Activated naive CD8-positive, alpha-beta T cell (primary cell): Measurements from ENCODE around the gene GRIK4.
"Not testable (repeated sequence)": the region's sequence is repeated elsewhere in the genome, so short reads cannot be mapped to it uniquely, and the experiment has no call there.

ENCODE experiments used
- H3K27ac Mint-ChIP-seq: one replicate; pipeline ENCODE4 v1.8.0; 2021; ENCODE audit warnings: mixed read lengths
- H3K27me3 Mint-ChIP-seq: one replicate; pipeline ENCODE4 v1.8.0; 2021; ENCODE audit warnings: mixed read lengths
- H3K36me3 Mint-ChIP-seq: one replicate; pipeline ENCODE4 v1.8.0; 2021; ENCODE audit warnings: mixed read lengths
- H3K4me1 Mint-ChIP-seq: one replicate; pipeline ENCODE4 v1.8.0; 2021; ENCODE audit warnings: low read depth, mixed read lengths
- H3K4me3 Mint-ChIP-seq: one replicate; pipeline ENCODE4 v1.8.0; 2021; ENCODE audit warnings: mild to moderate bottlenecking, mixed read lengths
- H3K9me3 Mint-ChIP-seq: one replicate; pipeline ENCODE4 v1.8.0; 2021; ENCODE audit warnings: low read depth, mixed read lengths

The GRIK4 gene

GRCh38 chr11:120578596-120579154, 67.1 kb downstream of the GRIK4 start:
- Mint-ChIP-seq H3K36me3 (no peaks in the 10 kb centered on the region), H3K4me1 (no peaks in the 10 kb centered on the region), H3K4me3 (no peak overlapping the region), H3K27me3 (peaks cover 5% of the 10 kb centered on the region), H3K27ac (no peak overlapping the region), H3K9me3 (peaks cover 6% of the 10 kb centered on the region)

GRCh38 chr11:120579611-120580031, 68.1 kb downstream of the GRIK4 start:
- no peaks in the 10 kb centered on the region for H3K4me1 Mint-ChIP-seq
- peaks cover 9% of the 10 kb centered on the region for H3K27me3 Mint-ChIP-seq
- H3K9me3 Mint-ChIP-seq = peaks cover 6% of the 10 kb centered on the region
- H3K4me3 Mint-ChIP-seq = no peak overlapping the region
- no peak overlapping the region for H3K27ac Mint-ChIP-seq
- H3K36me3 Mint-ChIP-seq = no peaks in the 10 kb centered on the region

- Mint-ChIP-seq H3K27ac (no peak overlapping the region), H3K4me1 (no peaks in the 10 kb centered on the region), H3K36me3 (no peaks in the 10 kb centered on the region), H3K27me3 (peaks cover 9% of the 10 kb centered on the region), H3K4me3 (no peak overlapping the region), H3K9me3 (peaks cover 6% of the 10 kb centered on the region)
Observed at GRCh38 chr11:120581313-120581712, 69.8 kb downstream of the GRIK4 start.

- H3K4me3 Mint-ChIP-seq, H3K9me3 Mint-ChIP-seq, H3K36me3 Mint-ChIP-seq, H3K27ac Mint-ChIP-seq, H3K4me1 Mint-ChIP-seq: not testable (repeated sequence)
- peaks cover 12% of the 10 kb centered on the region for H3K27me3 Mint-ChIP-seq
Observed at GRCh38 chr11:120582535-120582934, 71.0 kb downstream of the GRIK4 start.

- Mint-ChIP-seq H3K27me3 (peaks cover 11% of the 10 kb centered on the region), H3K4me3 (no peak overlapping the region), H3K27ac (no peak overlapping the region), H3K4me1 (no peaks in the 10 kb centered on the region), H3K9me3 (peaks cover 6% of the 10 kb centered on the region), H3K36me3 (no peaks in the 10 kb centered on the region)
Observed at GRCh38 chr11:120586072-120586471, 74.5 kb downstream of the GRIK4 start.

- no peaks in the 10 kb centered on the region for H3K4me1 Mint-ChIP-seq
- no peaks in the 10 kb centered on the region for H3K36me3 Mint-ChIP-seq
- H3K4me3 Mint-ChIP-seq = no peak overlapping the region
- H3K27ac Mint-ChIP-seq = no peak overlapping the region
- peaks cover 12% of the 10 kb centered on the region for H3K27me3 Mint-ChIP-seq
- H3K9me3 Mint-ChIP-seq = peaks cover 6% of the 10 kb centered on the region
Observed at GRCh38 chr11:120586728-120587127, 75.2 kb downstream of the GRIK4 start.

- H3K27me3 Mint-ChIP-seq = peaks cover 13% of the 10 kb centered on the region
- H3K9me3 Mint-ChIP-seq = peaks cover 6% of the 10 kb centered on the region
- no peak overlapping the region for H3K4me3 Mint-ChIP-seq
- no peak overlapping the region for H3K27ac Mint-ChIP-seq
- no peaks in the 10 kb centered on the region for H3K36me3 Mint-ChIP-seq
- no peaks in the 10 kb centered on the region for H3K4me1 Mint-ChIP-seq
Observed at GRCh38 chr11:120587299-120587698, 75.8 kb downstream of the GRIK4 start.

- peaks cover 14% of the 10 kb centered on the region for H3K27me3 Mint-ChIP-seq
- H3K36me3 Mint-ChIP-seq = no peaks in the 10 kb centered on the region
- H3K4me3 Mint-ChIP-seq = no peak overlapping the region
- no peak overlapping the region for H3K27ac Mint-ChIP-seq
- H3K4me1 Mint-ChIP-seq = no peaks in the 10 kb centered on the region
- H3K9me3 Mint-ChIP-seq = no peaks in the 10 kb centered on the region
Observed at GRCh38 chr11:120589376-120589775, 77.8 kb downstream of the GRIK4 start.

GRCh38 chr11:120590472-120590871, 78.9 kb downstream of the GRIK4 start:
- H3K36me3 Mint-ChIP-seq = no peaks in the 10 kb centered on the region
- no peaks in the 10 kb centered on the region for H3K9me3 Mint-ChIP-seq
- no peak overlapping the region for H3K4me3 Mint-ChIP-seq
- no peaks in the 10 kb centered on the region for H3K4me1 Mint-ChIP-seq
- no peak overlapping the region for H3K27ac Mint-ChIP-seq
- peaks cover 14% of the 10 kb centered on the region for H3K27me3 Mint-ChIP-seq

- Mint-ChIP-seq H3K27ac (no peak overlapping the region), H3K27me3 (peaks cover 9% of the 10 kb centered on the region), H3K4me1 (no peaks in the 10 kb centered on the region), H3K36me3 (no peaks in the 10 kb centered on the region), H3K4me3 (no peak overlapping the region), H3K9me3 (no peaks in the 10 kb centered on the region)
Observed at GRCh38 chr11:120594746-120595145, 83.2 kb downstream of the GRIK4 start.

GRCh38 chr11:120595557-120595956, 84.0 kb downstream of the GRIK4 start:
- Mint-ChIP-seq H3K4me1 (no peaks in the 10 kb centered on the region), H3K36me3 (no peaks in the 10 kb centered on the region), H3K9me3 (no peaks in the 10 kb centered on the region), H3K4me3 (no peak overlapping the region), H3K27ac (no peak overlapping the region), H3K27me3 (peaks cover 9% of the 10 kb centered on the region)

GRCh38 chr11:120597250-120598215, 86.0 kb downstream of the GRIK4 start:
- H3K9me3 Mint-ChIP-seq = no peaks in the 10 kb centered on the region
- no peak overlapping the region for H3K4me3 Mint-ChIP-seq
- H3K36me3 Mint-ChIP-seq = no peaks in the 10 kb centered on the region
- H3K27me3 Mint-ChIP-seq = peaks cover 7% of the 10 kb centered on the region
- no peaks in the 10 kb centered on the region for H3K4me1 Mint-ChIP-seq
- H3K27ac Mint-ChIP-seq = no peak overlapping the region

GRCh38 chr11:120598517-120599257, 87.1 kb downstream of the GRIK4 start:
- H3K36me3 Mint-ChIP-seq = no peaks in the 10 kb centered on the region
- H3K4me3 Mint-ChIP-seq = no peak overlapping the region
- H3K27ac Mint-ChIP-seq = no peak overlapping the region
- H3K27me3 Mint-ChIP-seq = peaks cover 2% of the 10 kb centered on the region
- H3K9me3 Mint-ChIP-seq = no peaks in the 10 kb centered on the region
- H3K4me1 Mint-ChIP-seq = no peaks in the 10 kb centered on the region

GRCh38 chr11:120599816-120600420, 88.4 kb downstream of the GRIK4 start:
- Mint-ChIP-seq H3K27me3 (peaks cover 1% of the 10 kb centered on the region), H3K36me3 (no peaks in the 10 kb centered on the region), H3K27ac (no peak overlapping the region), H3K4me1 (no peaks in the 10 kb centered on the region), H3K4me3 (no peak overlapping the region), H3K9me3 (no peaks in the 10 kb centered on the region)

GRCh38 chr11:120601536-120601935, 90.0 kb downstream of the GRIK4 start:
- no peaks in the 10 kb centered on the region for H3K36me3 Mint-ChIP-seq
- H3K4me3 Mint-ChIP-seq = no peak overlapping the region
- no peaks in the 10 kb centered on the region for H3K9me3 Mint-ChIP-seq
- no peak overlapping the region for H3K27ac Mint-ChIP-seq
- no peaks in the 10 kb centered on the region for H3K4me1 Mint-ChIP-seq
- H3K27me3 Mint-ChIP-seq = peaks cover 1% of the 10 kb centered on the region
